Breast epithelium (tissue), 4 donors: ENCODE measurements around the gene DSCAML1. TPM values are rescaled to one million over a fixed set of nuclear protein-coding genes. Genes with fewer than 3 reads are reported as not detected.
"Not testable (repeated sequence)": the region's sequence is repeated elsewhere in the genome, so short reads cannot be mapped to it uniquely, and the experiment has no call there.

Experiments
- DNase-seq, 2 donors: peaks; one replicate each; pipeline ENCODE4 v3.0.0-alpha.2; 2019; ENCODE audit warnings: low spot score in 2 of 2
- H3K27ac ChIP-seq, 2 donors: fragments of 200-600 bp; sonication (generic) in 1 of 2; one replicate each; pipeline ENCODE4 v1.5.1; 2016 to 2019; ENCODE audit warnings: mild to moderate bottlenecking in 1 of 2
- H3K27me3 ChIP-seq, 2 donors: fragments of 200-600 bp; sonication (generic) in 1 of 2; one replicate each; pipeline versions ENCODE4 v1.5.1 to v1.6.0; 2017 to 2019; ENCODE audit warnings: control low read depth in 1 of 2, mild to moderate bottlenecking in 1 of 2
- H3K36me3 ChIP-seq: fragments of 200-600 bp; one replicate; pipeline ENCODE4 v1.5.1; 2019
- H3K4me1 ChIP-seq, 2 donors: fragments of 200-600 bp; sonication (generic); one replicate each; pipeline ENCODE4 v1.5.1; 2016 to 2019; ENCODE audit warnings: control low read depth in 1 of 2
- H3K4me3 ChIP-seq, 3 donors: fragments of 200-600 bp; sonication (generic); 1 replicate in 2 of 3; 2 replicates in 1 of 3; pipeline ENCODE4 v1.5.1; 2016 to 2019; ENCODE audit warnings: mild to moderate bottlenecking in 3 of 3, moderate library complexity in 2 of 3
- H3K9me3 ChIP-seq, 2 donors: fragments of 200-600 bp; sonication (generic) in 1 of 2; one replicate each; pipeline ENCODE4 v1.5.1; 2016 to 2019; ENCODE audit warnings: control low read depth in 1 of 2
- POLR2A ChIP-seq: fragments of 450-650 bp; IDR thresholded peaks from one replicate; pipeline ENCODE4 v1.6.1; 2016; ENCODE audit warnings: antibody characterized with exemption, mild to moderate bottlenecking, moderate library complexity
- POLR2AphosphoS5 ChIP-seq, 3 donors: sonication (generic); formaldehyde crosslinking; IDR thresholded peaks; one replicate each; pipeline ENCODE4 v1.6.1; 2017; ENCODE audit warnings: antibody characterized with exemption in 3 of 3
- intact Hi-C: fragments of 100-400 bp; cut with DNase I; formaldehyde crosslinking; loops from one replicate; pipeline ENCODE4 v1.15.1; 2023; ENCODE audit warnings: low total_unique reads
- total RNA-seq, 3 donors: library from RNA; depleted of rRNA; stranded (reverse); fragments of >200 nt; gene quantifications; one replicate each; pipeline ENCODE4 v1.1.0, GENCODE V29; 2016
- TF ChIP-seq, protein P1 (sequence below), 3 donors: fragments of 450-650 bp; IDR thresholded peaks; one replicate each; pipeline ENCODE4 v1.5.1; 2016 to 2017; ENCODE audit warnings: antibody characterized with exemption in 3 of 3, mild to moderate bottlenecking in 3 of 3, moderate library complexity in 3 of 3

DSCAML1 gene
- total RNA-seq, 3 donors from 2014 or later, result 0.33 to 1.8 (median 0.64) TPM

DNA sequence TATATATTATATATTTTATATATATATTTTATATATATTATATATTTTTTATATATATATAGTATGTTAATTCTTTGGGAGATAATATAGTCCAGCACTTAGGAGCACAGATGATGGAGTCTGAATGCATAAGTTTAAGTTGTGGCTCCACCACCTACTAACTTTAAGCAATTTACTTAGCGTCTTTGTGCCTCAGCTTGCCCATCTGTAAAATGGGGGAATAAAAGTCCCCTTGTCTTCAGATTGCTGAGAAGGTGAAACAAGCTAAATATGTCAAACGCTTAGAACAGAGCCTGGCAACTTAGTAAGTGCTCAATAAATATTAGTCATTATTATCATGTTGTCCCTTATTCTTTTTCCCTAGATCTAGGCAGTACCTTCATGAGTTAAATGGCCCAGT, 27.5 kb downstream of the DSCAML1 start:
- Histone ChIP-seq H3K27ac (no peak overlapping the region), H3K4me1 (no peaks in the 10 kb centered on the region), H3K36me3 (no peaks in the 10 kb centered on the region), H3K27me3 (no peaks in the 10 kb centered on the region), H3K9me3 (no peaks in the 10 kb centered on the region), H3K4me3 (no peak overlapping the region)
- intact Hi-C loops, result no loop called here
- TF ChIP-seq POLR2A (no peak), POLR2AphosphoS5 (IDR thresholded peaks at IDR 0.05) (no peak)
- TF ChIP-seq, protein P1, sequence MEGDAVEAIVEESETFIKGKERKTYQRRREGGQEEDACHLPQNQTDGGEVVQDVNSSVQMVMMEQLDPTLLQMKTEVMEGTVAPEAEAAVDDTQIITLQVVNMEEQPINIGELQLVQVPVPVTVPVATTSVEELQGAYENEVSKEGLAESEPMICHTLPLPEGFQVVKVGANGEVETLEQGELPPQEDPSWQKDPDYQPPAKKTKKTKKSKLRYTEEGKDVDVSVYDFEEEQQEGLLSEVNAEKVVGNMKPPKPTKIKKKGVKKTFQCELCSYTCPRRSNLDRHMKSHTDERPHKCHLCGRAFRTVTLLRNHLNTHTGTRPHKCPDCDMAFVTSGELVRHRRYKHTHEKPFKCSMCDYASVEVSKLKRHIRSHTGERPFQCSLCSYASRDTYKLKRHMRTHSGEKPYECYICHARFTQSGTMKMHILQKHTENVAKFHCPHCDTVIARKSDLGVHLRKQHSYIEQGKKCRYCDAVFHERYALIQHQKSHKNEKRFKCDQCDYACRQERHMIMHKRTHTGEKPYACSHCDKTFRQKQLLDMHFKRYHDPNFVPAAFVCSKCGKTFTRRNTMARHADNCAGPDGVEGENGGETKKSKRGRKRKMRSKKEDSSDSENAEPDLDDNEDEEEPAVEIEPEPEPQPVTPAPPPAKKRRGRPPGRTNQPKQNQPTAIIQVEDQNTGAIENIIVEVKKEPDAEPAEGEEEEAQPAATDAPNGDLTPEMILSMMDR (IDR thresholded peaks at IDR 0.05), result no peak
- DNase-seq, result no peak

DNA sequence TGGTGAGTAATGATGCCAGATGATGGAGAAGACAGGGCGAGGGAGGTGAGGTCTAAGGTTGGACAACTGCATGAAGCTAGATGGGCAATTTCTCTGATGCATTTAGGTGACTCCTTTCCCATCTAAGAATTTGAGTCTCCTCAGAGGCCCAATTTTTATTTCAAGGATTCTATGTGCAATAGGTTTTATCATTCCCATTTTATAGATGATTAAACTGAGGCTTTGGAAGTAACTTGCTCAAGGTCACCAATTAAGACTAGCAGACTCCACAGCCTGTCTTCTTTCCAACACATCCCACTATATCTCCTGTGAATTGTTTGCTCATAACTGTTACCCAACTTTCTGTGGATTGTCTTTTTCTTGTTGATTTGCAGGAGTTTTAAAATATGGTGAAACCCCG, 28.5 kb downstream of the DSCAML1 start:
- H3K27ac ChIP-seq, result no peak overlapping the region
- no peak overlapping the region for H3K4me3 ChIP-seq
- no peaks in the 10 kb centered on the region for H3K27me3 ChIP-seq
- intact Hi-C loops, result no loop called here
- DNase-seq, result no peak
- TF ChIP-seq, protein P1 (IDR thresholded peaks at IDR 0.05), result no peak
- no peak for TF ChIP-seq POLR2A
- no peak for TF ChIP-seq POLR2AphosphoS5 (IDR thresholded peaks at IDR 0.05)
- no peaks in the 10 kb centered on the region for H3K4me1 ChIP-seq
- no peaks in the 10 kb centered on the region for H3K9me3 ChIP-seq
- H3K36me3 ChIP-seq, result no peaks in the 10 kb centered on the region

DNA sequence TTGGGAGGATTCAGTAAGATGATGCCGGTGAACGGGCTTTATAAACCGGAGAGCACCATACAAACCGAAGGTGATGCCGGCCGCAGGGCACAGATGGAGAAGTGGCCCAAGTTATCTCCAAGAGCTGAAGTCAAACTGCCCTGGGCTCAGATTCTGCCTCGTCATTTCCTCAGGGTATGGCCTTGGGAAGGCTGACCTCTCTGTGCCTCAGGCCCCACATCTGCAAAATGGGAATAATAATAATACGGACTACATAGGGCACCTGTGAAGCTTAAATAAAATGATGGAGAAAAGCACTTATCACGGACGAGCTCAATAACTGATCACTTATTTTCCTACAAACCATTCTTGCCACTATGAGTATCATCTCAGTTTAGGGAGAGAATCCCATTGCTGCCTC, 29.9 kb downstream of the DSCAML1 start:
- H3K27ac ChIP-seq, result no peak overlapping the region
- intact Hi-C loops, result no loop called here
- TF ChIP-seq POLR2AphosphoS5 (IDR thresholded peaks at IDR 0.05) (no peak), POLR2A (no peak)
- TF ChIP-seq, protein P1 (IDR thresholded peaks at IDR 0.05), result no peak
- no peak for DNase-seq
- H3K4me1 ChIP-seq, result no peaks in the 10 kb centered on the region
- no peaks in the 10 kb centered on the region for H3K27me3 ChIP-seq
- H3K9me3 ChIP-seq, result no peaks in the 10 kb centered on the region
- no peaks in the 10 kb centered on the region for H3K36me3 ChIP-seq
- no peak overlapping the region for H3K4me3 ChIP-seq

DNA sequence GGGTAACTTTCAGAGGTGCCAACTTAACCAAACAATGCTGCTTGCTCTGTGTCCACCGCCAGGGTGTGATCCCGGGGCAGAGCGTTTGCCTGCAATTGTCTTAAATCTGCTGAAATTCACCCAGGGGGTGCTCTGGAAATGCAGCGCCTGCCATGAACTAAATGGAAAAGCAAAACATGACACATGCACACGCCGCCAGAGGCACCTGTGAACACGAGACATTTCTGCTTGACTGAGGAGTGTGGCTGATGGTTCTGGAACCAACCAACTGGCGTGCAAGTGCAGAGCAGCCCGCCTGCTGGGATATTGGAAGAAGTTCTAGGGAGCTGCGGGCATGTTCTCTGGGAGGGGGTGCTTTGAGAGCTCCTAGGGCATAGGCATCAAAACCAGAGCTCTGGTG, 30.4 kb downstream of the DSCAML1 start:
- H3K27ac ChIP-seq, result no peak overlapping the region

DNA sequence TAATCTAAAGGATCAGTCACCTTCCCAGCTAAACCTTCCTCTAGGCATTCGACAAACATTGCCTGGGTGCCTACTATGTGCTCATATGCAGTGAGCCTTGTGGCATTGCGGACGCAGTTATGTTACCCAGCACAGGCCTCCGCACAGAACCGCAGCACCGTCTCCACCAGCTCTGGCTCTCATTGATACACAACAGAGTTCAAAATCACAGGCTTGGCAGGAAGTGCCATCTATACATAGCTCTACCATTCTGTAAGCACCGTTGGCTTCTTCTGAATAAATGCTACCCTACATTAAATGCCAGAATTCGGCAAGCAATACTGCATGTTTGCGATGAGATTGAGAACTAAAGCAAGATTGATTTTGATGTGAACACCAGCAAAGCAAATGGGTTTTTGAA, 31.0 kb downstream of the DSCAML1 start:
- Histone ChIP-seq H3K9me3 (no peaks in the 10 kb centered on the region), H3K4me3 (no peak overlapping the region), H3K36me3 (no peaks in the 10 kb centered on the region), H3K27me3 (no peaks in the 10 kb centered on the region), H3K4me1 (no peaks in the 10 kb centered on the region), H3K27ac (no peak overlapping the region)
- no peak for DNase-seq
- intact Hi-C loops, result no loop called here
- TF ChIP-seq POLR2AphosphoS5 (IDR thresholded peaks at IDR 0.05) (no peak), POLR2A (no peak)
- TF ChIP-seq, protein P1 (IDR thresholded peaks at IDR 0.05), result no peak

More for the DNA sequence above, 30.4 kb downstream of the DSCAML1 start:
- Histone ChIP-seq H3K4me1 (no peaks in the 10 kb centered on the region), H3K9me3 (no peaks in the 10 kb centered on the region), H3K27me3 (no peaks in the 10 kb centered on the region), H3K4me3 (no peak overlapping the region), H3K36me3 (no peaks in the 10 kb centered on the region)
- no peak for TF ChIP-seq POLR2A
- TF ChIP-seq POLR2AphosphoS5 (IDR thresholded peaks at IDR 0.05), result no peak
- no peak for DNase-seq
- intact Hi-C loops, result no loop called here

DNA sequence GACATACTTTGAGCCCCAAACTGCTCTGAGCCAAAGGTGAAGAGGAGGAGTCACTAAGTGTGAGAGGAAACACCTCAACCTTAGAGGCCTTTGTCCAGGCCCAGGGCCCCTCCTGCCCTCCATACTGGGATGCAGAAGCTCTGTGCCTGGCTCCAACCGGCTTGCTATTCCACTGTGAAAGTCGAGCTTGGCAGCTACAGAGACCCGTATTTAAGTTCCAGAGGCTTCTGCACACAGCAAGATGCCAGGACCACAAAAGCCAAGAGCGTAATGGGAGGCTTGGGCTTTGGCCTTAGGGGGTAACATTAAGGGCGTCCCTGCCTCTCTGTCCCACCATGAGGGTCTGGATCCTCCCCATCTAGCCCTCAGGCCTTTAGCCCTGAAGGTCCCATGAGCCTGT, 31.9 kb downstream of the DSCAML1 start:
- intact Hi-C loops, result no loop called here
- TF ChIP-seq POLR2AphosphoS5 (IDR thresholded peaks at IDR 0.05) (no peak), POLR2A (no peak)
- TF ChIP-seq, protein P1 (IDR thresholded peaks at IDR 0.05), result no peak
- Histone ChIP-seq H3K27me3 (no peaks in the 10 kb centered on the region), H3K9me3 (no peaks in the 10 kb centered on the region), H3K36me3 (no peaks in the 10 kb centered on the region), H3K27ac (no peak overlapping the region), H3K4me3 (no peak overlapping the region), H3K4me1 (no peaks in the 10 kb centered on the region)
- DNase-seq, result no peak

DNA sequence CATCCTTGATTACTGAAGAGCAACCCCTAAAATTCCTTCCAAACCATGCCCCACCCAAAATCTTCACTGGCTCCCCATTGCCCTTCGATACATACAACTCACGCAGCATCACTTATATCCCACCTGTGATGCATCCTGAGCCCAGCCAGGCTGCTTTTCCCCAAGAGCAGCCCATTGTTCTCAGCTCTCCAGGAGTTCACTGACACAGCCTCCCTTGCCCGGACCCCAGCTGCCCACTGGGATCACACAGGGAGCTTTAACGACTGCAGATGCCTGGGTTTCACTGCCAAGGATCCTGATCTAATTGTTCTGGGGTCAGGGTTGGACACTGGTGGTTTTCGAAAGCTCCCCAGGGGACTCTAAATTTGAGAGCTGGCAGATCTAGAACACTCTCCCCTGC, 33.6 kb downstream of the DSCAML1 start:
- H3K27me3 ChIP-seq, H3K27ac ChIP-seq, H3K4me1 ChIP-seq, intact Hi-C loops, H3K9me3 ChIP-seq, H3K36me3 ChIP-seq, DNase-seq, H3K4me3 ChIP-seq: not testable (repeated sequence)
